ENCODE measurements around the gene TTK.

TTK gene

DNA sequence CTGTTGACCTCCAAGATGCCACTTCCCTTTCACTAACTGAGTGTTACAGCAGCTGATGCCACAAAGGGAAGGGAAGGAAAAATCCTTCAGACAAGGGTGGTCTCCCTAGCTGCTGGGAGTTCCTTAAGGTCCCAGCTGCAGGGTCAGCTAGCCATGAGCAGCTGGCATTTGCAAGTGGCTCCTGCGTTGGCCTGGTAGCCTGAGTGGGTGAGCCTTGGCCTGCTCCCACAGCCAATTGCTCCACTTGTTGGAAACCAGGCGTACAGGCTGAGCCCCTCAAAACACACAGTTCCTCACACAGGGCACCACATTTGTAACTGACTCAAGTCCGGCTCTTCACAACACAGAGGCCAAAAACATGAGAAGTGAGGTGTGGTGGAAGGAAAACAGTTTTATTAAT lies 16.7 kb downstream of the TTK start:
- TF ChIP-seq, protein P1, sequence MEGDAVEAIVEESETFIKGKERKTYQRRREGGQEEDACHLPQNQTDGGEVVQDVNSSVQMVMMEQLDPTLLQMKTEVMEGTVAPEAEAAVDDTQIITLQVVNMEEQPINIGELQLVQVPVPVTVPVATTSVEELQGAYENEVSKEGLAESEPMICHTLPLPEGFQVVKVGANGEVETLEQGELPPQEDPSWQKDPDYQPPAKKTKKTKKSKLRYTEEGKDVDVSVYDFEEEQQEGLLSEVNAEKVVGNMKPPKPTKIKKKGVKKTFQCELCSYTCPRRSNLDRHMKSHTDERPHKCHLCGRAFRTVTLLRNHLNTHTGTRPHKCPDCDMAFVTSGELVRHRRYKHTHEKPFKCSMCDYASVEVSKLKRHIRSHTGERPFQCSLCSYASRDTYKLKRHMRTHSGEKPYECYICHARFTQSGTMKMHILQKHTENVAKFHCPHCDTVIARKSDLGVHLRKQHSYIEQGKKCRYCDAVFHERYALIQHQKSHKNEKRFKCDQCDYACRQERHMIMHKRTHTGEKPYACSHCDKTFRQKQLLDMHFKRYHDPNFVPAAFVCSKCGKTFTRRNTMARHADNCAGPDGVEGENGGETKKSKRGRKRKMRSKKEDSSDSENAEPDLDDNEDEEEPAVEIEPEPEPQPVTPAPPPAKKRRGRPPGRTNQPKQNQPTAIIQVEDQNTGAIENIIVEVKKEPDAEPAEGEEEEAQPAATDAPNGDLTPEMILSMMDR (IDR thresholded peaks at IDR 0.05): no peak

DNA sequence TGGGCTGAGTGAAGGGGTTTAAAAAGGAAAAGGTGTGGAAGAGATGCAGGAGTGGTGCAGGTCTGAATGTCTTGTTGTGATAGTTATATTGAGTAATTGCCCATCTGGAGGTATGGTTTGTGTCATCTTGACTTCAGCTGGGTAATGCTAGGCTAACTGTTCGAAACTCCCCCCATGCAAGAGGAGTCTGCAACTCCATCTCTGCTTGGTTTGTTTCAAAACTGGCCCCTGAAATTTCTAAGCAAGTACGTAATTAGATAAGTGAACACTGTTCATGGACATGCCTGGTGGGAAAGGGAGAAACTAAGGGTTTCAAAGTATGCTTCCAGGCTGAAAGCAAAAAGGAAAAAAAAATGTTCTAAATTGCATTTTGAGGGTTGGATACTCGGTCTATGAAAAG lies 17.1 kb downstream of the TTK start:
- TF ChIP-seq, protein P1 (IDR thresholded peaks at IDR 0.05): no peak

DNA sequence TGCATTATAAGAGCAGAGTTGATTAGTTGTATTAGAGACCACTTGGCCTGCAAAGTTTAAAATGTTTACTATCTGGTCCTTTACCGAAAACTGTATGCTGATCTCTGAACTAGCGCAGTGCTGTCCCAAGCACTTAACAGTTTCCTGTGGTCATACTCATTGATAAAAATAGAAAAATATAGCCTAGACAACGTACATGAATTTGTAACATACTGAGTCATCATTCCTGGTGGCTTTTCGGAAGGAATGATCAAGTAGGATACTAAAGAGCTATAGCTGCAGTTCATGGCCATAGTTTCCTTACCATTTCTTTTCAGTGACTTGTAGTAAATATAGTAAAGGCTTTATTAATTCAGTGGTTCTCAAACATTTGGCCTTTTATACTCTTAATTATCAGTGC lies 18.4 kb downstream of the TTK start:
- TF ChIP-seq, protein P1 (IDR thresholded peaks at IDR 0.05): no peak

DNA sequence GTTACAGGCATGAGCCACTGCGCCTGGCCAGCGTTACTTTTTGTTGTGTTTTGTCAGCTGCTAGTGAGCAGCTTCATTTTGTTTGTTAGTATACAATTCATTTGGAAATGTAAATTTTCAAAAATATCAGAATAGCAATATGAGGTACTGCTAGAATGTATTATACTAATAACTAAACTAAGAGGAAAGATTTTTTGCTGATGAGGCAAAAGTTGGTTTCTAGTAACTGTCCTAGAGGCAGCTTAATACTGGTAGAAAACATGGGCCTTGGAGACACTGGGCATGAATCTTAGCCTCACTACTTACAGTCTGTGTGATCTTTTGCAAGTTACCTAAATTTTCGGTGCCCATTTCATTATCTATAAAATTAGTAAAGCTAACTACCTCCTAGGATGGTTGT lies 24.1 kb downstream of the TTK start:
- TF ChIP-seq, protein P1 (IDR thresholded peaks at IDR 0.05): no peak

DNA sequence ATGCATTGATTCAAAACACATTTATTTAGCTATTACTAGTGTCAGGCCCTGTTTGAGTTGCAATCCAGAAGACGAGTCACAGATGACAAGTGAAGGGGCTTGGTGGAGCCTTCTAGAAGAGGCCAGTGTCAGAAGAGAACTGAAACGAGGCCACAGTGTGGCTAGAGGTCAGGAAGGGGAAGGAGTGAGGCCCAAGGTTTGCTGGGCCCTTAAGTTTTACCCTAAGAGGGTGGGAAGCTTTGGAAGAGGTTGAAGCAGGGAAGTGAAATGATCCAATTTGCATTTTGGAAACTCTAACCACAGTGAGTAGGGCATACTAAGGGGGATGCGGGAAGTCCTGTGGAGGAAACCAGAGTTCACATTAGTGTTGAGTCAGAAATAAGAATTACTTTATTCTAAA lies 25.0 kb downstream of the TTK start:
- TF ChIP-seq, protein P1 (IDR thresholded peaks at IDR 0.05): no peak

DNA sequence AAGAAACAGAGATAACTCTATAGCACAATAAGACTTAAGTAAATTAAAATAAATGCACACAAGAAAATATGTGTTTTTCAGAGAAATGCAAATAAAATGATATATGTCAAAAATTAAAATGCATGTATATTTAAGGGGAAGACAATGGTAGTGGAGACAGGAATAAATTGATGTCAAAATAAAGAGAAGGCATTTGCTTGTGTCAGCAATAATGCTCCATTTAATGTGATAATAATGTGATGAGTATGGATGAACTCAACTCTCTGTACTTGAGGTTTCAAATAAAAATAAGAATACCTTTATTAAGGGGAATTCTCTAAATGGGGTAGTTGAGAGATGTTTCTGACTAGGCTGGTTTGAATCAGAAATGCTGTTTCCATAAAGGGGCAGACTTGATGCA lies 56.3 kb downstream of the TTK start:
- TF ChIP-seq, protein P1 (IDR thresholded peaks at IDR 0.05): no peak

DNA sequence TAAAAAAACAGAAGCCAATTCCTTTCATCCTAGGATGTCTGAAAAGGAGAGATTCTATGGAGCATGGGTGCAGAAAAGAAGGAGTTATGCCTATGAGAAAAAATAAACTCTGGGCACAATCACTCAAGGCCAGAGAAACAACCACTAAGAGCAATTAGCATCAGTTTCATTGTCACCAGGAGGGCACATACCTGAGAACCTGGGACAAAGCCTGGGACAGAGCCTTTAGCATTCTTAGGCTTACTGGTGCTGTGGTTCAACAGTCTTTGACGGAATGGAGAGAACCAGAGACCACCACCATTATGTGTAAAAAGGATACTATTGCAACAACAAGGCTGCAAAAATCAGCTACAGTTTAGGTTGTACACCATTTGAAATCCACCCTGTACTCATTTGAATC lies 72.6 kb downstream of the TTK start:
- TF ChIP-seq, protein P1 (IDR thresholded peaks at IDR 0.05): no peak

DNA sequence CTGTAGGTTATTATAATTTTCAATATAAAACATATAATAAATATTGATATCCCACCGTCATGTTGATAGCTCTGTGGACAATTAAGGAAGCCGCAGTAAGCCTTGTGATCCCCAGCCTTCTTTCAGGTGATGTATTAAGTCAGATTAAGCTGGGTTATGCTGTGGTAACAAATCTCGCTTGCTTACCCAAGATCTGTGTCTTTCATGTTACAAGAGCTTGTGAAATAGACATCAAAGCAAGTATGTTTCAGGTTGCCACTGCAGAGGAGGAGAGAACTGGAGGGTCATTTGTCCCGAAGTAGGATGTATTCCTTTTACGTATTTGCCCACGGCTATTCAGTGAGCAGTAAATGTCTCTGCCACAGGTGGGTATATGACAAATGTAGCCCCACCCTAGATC lies 84.2 kb downstream of the TTK start:
- TF ChIP-seq, protein P1 (IDR thresholded peaks at IDR 0.05): no peak

All from LNCAP (cell line).